Gastroesophageal sphincter (tissue), 4 donors: Measurements from ENCODE around the gene ZNF787. TPM values are rescaled to one million over a fixed set of nuclear protein-coding genes. Genes with fewer than 3 reads are reported as not detected.

Source experiments
- ATAC-seq: fragments of 150-250 bp; one replicate; pipeline ENCODE4 v1.9.1; 2016; ENCODE audit warnings: mild to moderate bottlenecking, moderate library complexity
- H3K27ac ChIP-seq, 4 donors: fragments of 200-600 bp; sonication (generic) in 3 of 4; 1 replicate in 3 of 4; 2 replicates in 1 of 4; pipeline ENCODE4 v1.5.1; 2016 to 2019
- H3K27me3 ChIP-seq: fragments of 200-600 bp; sonication (generic); one replicate; pipeline ENCODE4 v1.5.1; 2019
- H3K36me3 ChIP-seq, 2 donors: fragments of 200-600 bp; sonication (generic); one replicate each; pipeline ENCODE4 v1.5.1; 2019; ENCODE audit warnings: control low read depth in 1 of 2
- H3K4me1 ChIP-seq, 3 donors: fragments of 200-600 bp; sonication (generic); 1 replicate in 2 of 3; 2 replicates in 1 of 3; pipeline ENCODE4 v1.5.1; 2016 to 2019; ENCODE audit warnings: control low read depth in 2 of 3
- H3K4me3 ChIP-seq, 2 donors: fragments of 200-600 bp; sonication (generic); one replicate each; pipeline ENCODE4 v1.5.1; 2019; ENCODE audit warnings: mild to moderate bottlenecking in 1 of 2, moderate library complexity in 1 of 2
- H3K9me3 ChIP-seq, 3 donors: fragments of 200-600 bp; sonication (generic); one replicate each; pipeline ENCODE4 v1.5.1; 2017 to 2019; ENCODE audit warnings: control low read depth in 2 of 3
- EP300 ChIP-seq: sonication (generic); formaldehyde crosslinking; IDR thresholded peaks from one replicate; pipeline ENCODE4 v1.6.1; 2017; ENCODE audit warnings: antibody characterized with exemption, mild to moderate bottlenecking
- POLR2A ChIP-seq, 2 donors: fragments of 450-650 bp; IDR thresholded peaks; one replicate each; pipeline ENCODE4 v1.6.1; 2017; ENCODE audit warnings: antibody characterized with exemption in 2 of 2, mild to moderate bottlenecking in 2 of 2, moderate library complexity in 1 of 2
- POLR2AphosphoS5 ChIP-seq: sonication (generic); formaldehyde crosslinking; IDR thresholded peaks from one replicate; pipeline ENCODE4 v1.6.1; 2017; ENCODE audit warnings: antibody characterized with exemption
- WGBS, 2 donors: methylation state at CpG; one replicate each; pipeline ENCODE4 v1.1.5; 2018; ENCODE audit warnings: low coverage in 1 of 2; 5-methylcytosine and 5-hydroxymethylcytosine counted together
- total RNA-seq, 4 donors: library from RNA; depleted of rRNA; stranded (reverse); fragments of >200 nt; gene quantifications; one replicate each; pipeline ENCODE4 v1.1.0, GENCODE V29; 2016
- TF ChIP-seq, protein P1 (sequence below), 4 experiments: fragments of 200-600 bp in 2 of 4; fragments of 450-650 bp in 2 of 4; sonication (generic) in 1 of 4; IDR thresholded peaks; one replicate each; pipeline ENCODE4 v1.5.1; 2017 to 2019; ENCODE audit warnings: antibody characterized with exemption in 4 of 4, mild to moderate bottlenecking in 2 of 4, moderate library complexity in 2 of 4

ZNF787 gene
- total RNA-seq, 4 donors from 2014 or later = 18.6 to 31.8 (median 19.7) TPM

DNA sequence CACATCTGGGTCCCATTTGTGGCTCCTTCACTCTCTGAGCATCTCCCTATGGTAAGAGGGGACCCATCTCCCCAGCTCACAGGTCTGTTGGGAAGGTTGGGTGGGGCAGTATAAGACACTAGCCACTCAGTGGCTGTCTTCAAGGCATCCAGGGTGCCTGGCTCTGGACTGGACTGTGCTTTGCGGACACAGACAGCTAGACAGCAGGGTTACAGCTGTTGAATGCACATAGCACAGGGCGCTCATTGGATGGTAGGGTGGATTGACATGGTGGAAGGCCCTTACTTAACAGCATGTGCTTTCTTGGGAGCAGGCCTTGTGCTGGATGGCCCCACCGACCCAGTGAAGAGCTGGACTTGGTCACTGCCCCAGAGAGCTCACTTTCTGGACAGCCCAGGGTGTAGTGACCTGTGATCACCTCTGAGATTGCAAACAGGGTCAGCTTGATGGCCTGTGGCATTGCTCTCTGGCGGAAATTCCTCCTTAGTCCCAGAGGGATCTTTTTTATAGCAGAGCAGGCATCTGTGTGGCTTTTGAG lies 21.9 kb upstream of the ZNF787 start:
- no peak for ATAC-seq
- TF ChIP-seq EP300 (no peak), POLR2AphosphoS5 (no peak), POLR2A (IDR thresholded peaks at IDR 0.05) (no peak)
- TF ChIP-seq, protein P1, sequence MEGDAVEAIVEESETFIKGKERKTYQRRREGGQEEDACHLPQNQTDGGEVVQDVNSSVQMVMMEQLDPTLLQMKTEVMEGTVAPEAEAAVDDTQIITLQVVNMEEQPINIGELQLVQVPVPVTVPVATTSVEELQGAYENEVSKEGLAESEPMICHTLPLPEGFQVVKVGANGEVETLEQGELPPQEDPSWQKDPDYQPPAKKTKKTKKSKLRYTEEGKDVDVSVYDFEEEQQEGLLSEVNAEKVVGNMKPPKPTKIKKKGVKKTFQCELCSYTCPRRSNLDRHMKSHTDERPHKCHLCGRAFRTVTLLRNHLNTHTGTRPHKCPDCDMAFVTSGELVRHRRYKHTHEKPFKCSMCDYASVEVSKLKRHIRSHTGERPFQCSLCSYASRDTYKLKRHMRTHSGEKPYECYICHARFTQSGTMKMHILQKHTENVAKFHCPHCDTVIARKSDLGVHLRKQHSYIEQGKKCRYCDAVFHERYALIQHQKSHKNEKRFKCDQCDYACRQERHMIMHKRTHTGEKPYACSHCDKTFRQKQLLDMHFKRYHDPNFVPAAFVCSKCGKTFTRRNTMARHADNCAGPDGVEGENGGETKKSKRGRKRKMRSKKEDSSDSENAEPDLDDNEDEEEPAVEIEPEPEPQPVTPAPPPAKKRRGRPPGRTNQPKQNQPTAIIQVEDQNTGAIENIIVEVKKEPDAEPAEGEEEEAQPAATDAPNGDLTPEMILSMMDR (IDR thresholded peaks at IDR 0.05) = no peak
- Histone ChIP-seq H3K36me3 (peaks cover 0 to 27% of the 10 kb centered on the region in 2 donors), H3K4me1 (peaks cover 0 to 53% (median 7%) of the 10 kb centered on the region in 3 donors), H3K9me3 (no peaks in the 10 kb centered on the region), H3K4me3 (no peak overlapping the region), H3K27me3 (no peaks in the 10 kb centered on the region), H3K27ac (peak overlapping the region in 3 of 4 donors; percentile 89 to 98 (median 94))
- WGBS, 2 donors = no CpG with 5 or more reads among the region's 4 CpGs

DNA sequence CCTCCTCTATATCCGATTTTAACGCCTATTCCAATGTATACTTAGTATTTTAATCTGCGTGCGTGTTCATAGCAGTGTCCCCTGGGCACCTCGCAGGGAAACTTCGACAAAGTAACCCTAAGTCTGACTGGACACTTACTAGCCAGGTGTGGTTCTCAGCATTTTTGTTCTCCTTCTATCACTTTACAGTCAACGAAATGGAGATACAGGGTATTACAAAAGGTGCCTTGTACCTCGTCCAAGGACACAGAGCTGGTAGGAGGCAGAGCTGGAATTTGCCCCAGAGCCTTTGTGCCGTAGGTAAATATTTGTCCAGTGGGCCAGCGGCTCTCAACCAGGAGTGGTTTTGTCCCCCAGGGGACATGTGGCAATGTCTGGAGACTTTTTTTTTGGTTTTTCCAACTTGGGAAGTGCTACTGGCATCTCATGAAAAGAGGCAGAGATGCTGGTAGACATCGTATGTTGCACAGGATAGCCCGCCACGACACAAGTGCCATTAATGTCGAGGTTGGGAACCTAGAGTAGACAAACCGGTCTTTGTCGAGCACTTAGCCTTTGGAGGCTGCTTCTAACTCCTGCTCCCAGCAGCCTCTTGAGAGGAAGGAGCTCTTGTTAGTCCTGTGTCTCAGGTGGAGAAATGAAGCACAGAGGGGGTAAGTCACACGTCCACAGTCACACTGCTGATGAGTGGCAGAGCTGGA lies 21.1 kb upstream of the ZNF787 start:
- Histone ChIP-seq H3K27me3 (no peaks in the 10 kb centered on the region), H3K4me1 (peaks cover 0 to 61% (median 7%) of the 10 kb centered on the region in 3 donors), H3K9me3 (no peaks in the 10 kb centered on the region), H3K27ac (peak overlapping the region; percentile 59 to 98 (median 92)), H3K36me3 (peaks cover 0 to 20% of the 10 kb centered on the region in 2 donors), H3K4me3 (peak overlapping the region; percentile 66 to 86)
- no peak for TF ChIP-seq POLR2AphosphoS5
- no peak for TF ChIP-seq EP300
- TF ChIP-seq, protein P1 (IDR thresholded peaks at IDR 0.05) = no peak
- no peak for TF ChIP-seq POLR2A (IDR thresholded peaks at IDR 0.05)
- no peak for ATAC-seq
- 18 to 43% methylated on average over 10 to 12 of the region's 17 CpGs for WGBS, 2 donors

DNA sequence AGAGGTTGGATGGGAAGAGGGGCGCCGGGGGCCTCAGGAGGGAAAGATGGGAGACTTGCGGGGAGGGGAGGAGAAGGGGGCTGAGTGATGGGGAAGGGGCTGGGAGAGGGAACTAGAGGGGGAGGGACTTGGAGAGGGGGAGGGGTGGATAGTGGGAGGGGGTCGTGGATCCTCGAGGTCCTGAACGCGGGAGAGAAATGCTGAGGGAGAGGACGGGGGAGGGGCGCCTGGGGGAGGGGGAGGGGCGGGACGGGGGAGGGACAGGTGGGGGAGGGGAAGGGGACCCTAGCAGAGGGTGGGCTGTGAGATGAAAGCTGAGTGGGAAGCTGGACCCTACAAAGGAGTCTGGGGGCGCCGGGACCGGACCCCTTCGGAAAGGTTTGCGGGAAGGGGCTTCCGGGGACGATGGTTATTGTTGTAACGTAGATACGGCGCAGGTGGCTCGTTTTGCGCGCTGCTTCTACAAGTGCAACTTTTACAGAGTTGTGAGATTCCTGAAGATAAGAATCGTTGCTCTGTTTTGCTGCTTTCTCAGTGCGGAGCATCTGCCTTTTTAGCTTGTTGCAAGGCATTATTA lies 20.4 kb upstream of the ZNF787 start:
- Histone ChIP-seq H3K9me3 (no peaks in the 10 kb centered on the region), H3K27ac (peak overlapping the region; percentile 59 to 98 (median 92)), H3K36me3 (peaks cover 0 to 12% of the 10 kb centered on the region in 2 donors), H3K4me1 (peaks cover 0 to 68% (median 7%) of the 10 kb centered on the region in 3 donors), H3K27me3 (no peaks in the 10 kb centered on the region), H3K4me3 (peak overlapping the region; percentile 66 to 86)
- WGBS, 2 donors = 0 to 1% methylated on average over 7 to 15 of the region's 26 CpGs
- TF ChIP-seq POLR2A (IDR thresholded peaks at IDR 0.05) = no peak
- no peak for TF ChIP-seq EP300
- TF ChIP-seq, protein P1 (IDR thresholded peaks at IDR 0.05) = no peak
- no peak for TF ChIP-seq POLR2AphosphoS5
- no peak for ATAC-seq

DNA sequence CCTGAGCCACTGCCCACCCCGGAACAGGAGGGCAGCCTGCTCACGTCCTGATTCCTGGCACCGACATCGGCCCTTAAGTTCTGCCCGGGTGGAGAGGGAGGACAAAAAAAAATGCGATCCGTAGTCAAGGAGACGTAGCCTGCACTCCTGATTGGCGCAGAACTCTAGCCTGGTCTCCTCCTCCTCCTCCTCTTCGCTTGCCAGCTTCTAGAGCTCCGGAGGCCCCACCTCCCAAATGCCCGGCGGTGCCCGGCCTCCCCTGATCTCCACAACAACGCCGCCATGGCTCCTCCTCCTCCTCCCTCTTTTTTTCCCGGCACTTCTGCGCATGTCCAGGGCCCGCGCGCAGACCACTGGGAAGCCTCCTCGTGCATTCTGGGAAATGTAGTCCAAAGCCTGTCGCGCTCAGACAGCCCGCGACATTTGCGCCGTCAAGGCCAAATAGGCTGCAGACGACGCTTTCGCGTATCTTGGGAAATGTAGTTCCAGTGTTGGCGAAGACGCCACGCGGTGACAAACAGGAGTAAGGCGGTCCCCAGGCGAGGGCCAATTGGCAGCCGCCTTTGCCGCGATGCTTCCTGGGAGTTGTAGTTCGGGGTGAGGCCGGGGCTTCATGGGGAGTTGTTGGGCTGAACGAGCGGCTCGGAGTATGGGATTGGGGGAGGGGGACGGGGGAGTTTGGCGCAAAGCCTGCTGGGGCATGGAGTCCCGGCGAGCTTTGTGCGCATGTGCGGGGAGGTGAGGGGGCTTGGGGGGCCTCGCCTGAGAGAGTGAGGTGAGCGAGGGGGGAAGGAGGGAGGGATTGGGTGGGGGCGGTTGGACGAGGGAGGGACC lies 19.7 kb upstream of the ZNF787 start, which contains the start of gene ZNF444:
Gene ZNF444 (plus strand): TSS at position 705 of the 834 bp plus-strand sequence. CDS start 5,625 bp downstream, outside the sequence.
- Histone ChIP-seq H3K4me1 (peaks cover 0 to 74% (median 7%) of the 10 kb centered on the region in 3 donors), H3K4me3 (peak within 1 kb of the TSS; percentile 66 to 86), H3K36me3 (peaks cover 0 to 5% of the 10 kb centered on the region in 2 donors), H3K9me3 (no peaks in the 10 kb centered on the region), H3K27ac (peak within 1 kb of the TSS; percentile 89 to 98 (median 94)), H3K27me3 (no peaks in the 10 kb centered on the region)
- ATAC-seq = peak; percentile 94
- TF ChIP-seq POLR2AphosphoS5 = peak; percentile 72
- peak; percentile 49 to 55 for TF ChIP-seq POLR2A (IDR thresholded peaks at IDR 0.05)
- TF ChIP-seq, protein P1 (IDR thresholded peaks at IDR 0.05) = no peak
- TF ChIP-seq EP300 = no peak
- WGBS, 2 donors = 0% methylated on average over 1 to 18 of the region's 56 CpGs
